HK-2 (cell line): ENCODE results near the gene SLC4A11.

Experiments used
- DNase-seq: peaks from one replicate; pipeline ENCODE4 v3.0.0-alpha.2; 2018; ENCODE audit not compliant: unreplicated experiment

The SLC4A11 gene

DNA sequence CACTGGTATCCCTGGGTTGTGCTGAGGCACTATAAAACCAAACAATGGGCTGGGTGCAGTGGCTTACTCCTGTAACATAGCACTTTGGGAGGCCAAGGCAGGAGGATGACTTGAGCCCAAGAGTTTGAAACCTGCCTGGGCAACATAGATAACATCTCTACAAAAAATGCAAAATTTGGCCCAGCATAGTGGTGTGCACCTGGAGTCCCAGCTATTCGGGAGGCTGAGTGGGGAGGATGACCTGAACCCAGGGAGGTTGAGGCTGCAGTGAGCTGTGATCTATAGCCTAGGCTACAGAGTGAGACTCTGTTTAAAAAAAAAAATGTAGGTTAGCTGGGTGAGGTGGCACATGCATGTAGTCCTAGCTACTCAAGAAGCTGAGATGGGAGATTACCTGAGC, 7.7 kb upstream of the SLC4A11 start:
- DNase-seq, result no peak

DNA sequence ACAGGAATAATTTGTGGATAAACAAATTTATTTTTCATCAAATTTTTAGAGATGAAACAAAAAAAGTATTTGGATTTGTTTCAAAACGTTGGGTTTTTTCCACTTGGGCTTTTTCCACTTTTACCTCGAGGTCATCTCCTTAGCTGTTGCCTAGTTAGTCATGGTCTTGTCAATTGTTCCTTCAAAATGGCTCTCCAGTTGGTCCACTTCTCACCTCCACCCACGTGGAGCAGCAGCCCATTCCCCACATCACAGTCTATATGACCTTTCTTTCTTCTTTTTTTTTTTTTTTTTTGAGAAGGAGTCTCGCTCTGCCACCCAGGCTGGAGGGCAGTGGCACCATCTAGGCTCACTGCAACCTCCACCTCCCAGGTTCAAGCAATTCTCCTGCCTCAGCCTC, 6.7 kb upstream of the SLC4A11 start:
- no peak for DNase-seq

DNA sequence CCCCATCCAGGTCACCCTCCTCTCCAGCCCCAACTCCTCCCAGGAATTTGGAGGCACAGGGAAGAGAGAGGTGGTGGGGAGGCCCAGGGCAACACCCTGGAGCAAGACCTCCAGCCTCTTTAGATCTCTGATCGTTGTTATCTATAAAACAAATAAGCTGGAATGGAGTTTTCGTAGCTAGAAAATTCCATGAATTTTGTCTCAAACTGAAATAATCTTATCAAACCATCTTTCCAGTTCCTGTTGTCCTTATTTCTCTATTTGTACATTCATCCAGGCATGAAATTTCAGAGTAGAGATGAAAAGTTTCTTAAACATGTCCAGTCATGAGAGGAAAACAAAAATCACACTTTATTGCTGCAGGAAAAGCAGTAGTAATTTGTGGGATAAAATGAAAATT, 6.2 kb upstream of the SLC4A11 start:
- no peak for DNase-seq

DNA sequence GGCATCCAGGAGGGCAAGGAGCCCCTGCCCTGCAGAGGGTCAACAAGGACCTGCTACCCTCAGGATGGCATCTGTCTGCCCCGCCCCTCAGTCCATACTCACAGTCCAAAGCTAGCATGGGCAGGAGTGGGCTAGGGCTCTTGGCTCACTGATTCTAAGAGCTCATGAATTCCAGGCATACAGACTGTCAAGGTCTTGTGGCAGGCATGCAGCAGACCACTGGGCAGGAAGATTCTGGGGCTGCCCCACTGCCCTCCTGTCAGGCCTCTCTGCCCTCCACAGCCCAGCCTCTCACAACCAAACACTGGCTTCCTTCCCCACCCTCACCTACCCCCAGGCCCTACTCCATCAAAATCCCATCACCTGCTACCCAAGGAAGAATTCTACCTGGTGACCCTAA, 5.6 kb upstream of the SLC4A11 start:
- DNase-seq, result no peak

DNA sequence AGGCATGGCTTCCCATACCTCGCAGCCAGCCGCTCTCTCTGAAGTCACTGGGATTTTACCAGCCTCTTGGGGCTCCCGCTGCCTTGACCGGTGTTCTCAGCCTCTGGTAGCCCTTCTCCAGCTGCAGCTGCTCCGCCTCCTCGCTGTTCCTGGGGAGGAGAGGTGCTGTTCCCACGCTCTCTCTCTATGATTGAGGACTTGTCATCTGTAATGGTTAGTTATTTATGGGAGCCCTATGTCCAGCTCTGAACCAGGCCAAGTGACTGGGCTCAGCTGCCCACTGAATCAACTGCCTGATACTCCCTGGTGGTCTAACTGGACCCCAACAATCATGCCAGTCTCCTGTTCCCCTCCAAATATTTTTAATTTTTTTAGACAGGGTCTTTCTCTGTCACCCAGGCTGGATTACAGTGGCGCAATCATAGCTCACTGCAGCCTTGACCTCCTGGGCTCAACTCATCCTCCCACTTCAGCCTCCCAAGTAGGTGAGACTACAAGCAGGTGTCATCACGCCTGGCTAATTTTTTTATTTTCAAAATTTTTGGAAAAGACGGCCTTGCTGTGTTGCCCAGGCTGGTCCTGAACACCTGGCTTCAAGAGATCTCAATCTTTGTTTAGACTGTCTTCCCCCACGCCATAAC, 4.8 kb upstream of the SLC4A11 start:
- DNase-seq, result no peak

DNA sequence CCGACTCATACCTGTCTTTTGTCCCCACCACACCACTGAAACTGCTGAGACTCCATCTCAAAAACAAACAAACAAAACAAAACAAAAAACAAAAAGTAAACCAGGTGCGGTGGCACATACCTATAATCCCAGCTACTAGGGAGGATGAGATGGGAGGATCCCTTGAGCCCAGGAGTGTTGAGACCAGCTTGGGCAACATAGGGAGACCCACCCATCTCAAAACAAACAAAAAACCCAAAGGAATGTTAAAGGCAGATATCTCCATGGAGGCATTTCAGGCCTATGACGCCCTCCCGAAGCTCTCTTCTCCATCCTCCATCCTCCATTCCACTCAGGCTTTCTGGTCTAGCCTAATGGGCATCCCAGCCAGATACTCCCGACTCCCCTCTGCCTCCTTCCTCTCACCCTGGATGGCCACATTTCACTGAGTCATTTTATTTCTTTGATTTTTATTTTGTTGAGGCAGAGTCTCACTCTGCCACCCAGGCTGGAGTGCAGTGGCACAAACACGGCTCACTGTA, 3.2 kb upstream of the SLC4A11 start:
- DNase-seq, result no peak

DNA sequence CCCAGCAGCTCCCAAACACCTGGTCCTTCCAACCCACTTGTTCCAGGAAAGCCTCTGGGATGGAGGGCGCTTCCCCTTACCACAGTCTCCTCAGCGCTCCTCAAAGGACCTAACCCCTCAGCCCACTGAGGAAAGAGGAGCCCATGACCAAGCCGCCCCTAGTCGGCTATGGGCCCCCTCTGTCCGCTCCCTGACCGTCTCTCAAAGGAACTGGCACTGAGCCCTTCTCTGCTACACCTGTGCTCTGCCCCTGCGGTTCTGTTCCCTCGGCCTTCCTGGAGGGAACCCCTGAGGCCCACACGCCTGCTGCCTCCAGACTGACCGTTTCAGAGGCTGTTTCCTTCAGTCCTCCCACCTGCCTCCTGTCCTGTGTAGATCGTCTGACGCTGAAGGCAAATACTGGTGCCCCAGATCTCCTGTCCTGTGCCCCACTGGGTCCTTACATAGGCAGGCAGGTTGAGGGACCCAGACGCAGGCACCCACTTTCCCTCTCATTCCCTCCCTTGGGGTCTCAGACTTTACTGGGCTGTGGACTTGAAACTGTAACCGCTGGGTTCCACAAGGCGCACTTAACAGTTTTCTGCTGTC, 1.9 kb upstream of the SLC4A11 start:
- DNase-seq, result no peak

DNA sequence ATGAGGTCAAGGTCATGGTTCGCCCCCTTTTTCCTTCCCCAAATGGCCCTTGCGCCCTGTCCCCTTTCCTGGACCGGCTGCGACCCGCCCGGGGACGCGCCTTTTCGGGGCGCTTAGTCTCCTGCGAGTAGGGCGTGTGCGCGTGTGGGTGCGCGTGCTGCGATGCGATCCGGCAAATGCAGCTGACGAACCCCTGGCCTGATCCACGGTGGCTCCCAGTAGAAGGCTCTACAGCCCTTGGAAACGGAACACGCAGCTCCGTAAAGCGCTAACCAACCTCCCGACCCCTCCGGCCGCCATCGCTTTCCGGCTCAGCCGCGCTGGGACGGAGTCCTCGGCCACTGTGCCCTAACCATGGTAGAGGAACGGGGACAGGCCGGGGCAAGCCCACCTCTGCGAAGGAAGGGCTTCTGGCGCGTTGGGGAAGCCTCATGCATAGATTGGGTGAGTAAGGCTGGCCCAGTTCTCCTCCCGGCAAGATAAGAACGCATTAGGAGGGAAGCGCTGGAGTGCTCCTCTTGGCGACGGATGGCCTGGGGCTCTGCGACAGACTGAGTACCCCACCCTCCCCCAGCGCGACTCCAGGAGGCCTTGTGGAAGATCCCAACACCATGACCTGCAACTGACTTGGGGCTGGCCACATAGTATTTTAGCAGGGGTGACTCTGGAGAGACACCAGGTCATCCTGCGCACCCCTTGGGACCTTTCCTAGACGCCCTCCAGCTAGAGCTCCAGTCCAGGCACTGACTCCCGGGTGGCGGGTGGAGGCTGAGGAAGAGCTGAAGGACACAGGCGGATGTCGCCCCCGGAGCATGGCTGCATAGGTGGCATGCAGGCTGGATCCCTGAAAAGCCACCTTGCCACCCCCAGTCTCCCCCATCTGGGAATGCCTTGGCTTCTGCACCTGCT, 1.1 kb upstream of the SLC4A11 start:
- DNase-seq, result no peak

DNA sequence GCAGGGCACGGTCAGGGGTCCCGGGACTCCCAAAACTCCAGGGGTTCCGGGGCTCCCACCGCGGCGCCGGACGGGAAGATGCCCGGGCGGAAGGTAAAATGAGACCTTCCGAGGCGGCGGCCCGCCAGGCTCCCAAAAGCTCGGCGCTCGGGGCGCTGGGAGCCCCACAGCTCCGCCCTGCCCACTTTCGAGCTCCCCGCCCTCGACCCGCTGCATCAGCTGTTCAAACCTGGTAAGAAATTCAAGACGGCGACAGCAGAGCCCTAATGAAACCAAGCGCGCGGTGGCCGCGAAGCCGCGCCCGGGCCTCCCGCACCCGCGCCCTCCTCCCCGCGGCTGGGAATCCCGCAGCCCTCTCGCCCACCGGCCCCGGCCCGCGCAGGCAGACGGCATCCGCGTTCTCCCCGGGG, 369 bp downstream of the SLC4A11 start:
- peak; percentile 48 for DNase-seq

DNA sequence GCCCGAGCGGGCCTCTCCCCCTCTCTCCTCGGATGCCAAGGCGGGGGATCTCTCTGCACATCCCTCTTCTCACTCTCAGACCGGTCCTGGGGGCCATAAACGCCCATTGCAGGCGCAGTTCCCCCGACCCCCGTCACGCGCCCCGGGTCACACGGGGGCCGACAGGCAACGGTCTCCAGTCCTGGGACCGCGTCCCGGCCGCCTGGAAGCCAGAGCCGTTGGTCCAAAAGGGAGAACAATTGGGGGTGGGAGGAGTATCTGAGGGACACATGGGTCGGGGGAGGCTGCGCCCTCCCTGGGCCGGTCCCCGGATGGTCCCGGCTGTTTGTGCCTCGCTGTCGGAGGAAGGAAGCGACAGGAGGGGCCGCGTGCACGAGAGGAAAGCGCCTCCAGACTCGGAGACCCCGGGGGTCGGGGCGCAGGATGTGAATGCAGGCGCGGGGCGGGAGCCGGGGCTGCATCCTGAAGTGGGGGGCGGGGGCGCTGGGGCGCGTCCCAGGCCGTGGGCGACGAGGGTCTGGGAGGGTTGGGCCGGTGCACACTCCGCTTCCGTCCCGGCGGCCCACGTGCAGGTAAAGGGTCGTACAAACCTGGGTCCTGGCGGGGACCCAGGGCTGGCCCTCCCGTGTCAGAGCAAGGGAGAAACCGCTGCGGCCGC, 903 bp downstream of the SLC4A11 start:
- DNase-seq, result no peak

DNA sequence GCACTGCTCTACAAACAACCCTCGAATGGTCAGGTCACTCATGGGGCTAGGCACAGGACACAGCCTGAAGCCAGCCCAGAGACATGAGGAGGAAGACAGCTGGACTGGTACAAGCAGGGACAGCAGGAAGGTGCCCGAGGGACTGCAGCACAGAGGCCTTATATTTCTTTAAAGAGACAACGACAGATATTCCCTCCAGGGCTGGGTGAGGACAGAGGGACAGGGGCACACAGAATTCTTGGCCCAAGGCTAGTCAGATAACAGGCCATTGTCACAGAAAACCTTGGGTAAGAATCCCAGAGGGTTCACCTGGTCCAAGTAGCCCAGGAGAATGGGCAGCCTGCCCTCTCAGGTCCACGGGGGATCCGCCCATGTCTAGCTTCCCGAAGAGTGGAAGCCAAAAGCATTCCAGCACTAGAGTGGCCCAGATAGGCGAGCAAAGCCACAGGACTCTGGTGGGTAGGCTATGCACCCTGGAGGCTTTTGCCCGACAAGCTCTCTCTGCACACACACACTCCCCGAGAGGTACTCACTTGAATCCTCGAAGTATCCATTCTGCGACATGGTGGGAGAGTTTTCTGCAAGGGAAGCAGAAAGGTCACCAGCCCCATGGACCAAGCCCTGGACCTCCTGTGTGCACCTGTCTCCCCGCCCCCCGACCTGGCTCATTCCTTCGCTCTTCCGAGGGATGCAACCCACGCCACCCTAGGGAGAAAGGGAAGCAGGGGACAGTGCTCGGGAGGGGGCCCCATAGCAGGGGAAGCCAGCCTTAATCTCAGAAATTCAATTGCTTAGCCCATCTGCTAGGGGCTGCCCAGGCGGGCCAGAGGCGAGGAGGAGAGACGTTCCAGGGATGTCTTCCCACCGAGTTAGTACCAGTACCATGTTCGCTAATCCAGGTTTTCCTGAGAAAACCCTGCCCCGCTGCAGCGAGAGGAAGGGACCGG, 1.7 kb downstream of the SLC4A11 start:
- DNase-seq, result no peak

DNA sequence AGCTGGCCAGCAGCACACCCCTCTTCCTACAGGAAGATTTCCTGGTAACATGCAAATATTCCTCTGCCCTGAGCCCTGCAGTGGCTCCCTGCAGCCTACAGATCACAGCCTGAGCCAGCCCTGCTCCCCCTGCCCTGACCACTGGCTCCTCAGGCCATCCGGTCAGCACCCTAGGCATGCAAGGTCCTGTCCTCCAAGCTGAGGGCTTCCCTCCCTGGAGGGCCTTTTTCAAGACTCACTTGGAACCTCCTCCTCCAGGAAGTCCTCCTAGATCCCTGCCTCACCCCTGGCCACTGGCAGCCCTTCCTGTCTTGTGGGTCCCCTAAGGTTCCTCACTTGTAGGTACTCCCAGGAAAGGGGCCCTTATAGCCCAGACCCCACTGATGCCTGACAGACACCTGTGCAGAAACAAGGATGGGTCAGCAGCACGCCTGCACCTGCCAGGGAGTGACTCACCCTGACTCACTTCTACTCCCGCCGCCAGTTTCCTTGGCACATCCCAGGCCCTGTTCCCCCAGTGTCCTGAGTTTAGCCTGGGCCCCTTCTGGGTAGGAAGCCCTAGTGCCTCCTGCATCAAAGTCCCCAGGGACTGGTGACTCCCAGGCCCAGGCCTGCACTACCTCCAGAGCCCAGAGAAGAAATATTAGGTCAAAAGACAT, 3.2 kb downstream of the SLC4A11 start:
- peak; percentile 55 for DNase-seq

DNA sequence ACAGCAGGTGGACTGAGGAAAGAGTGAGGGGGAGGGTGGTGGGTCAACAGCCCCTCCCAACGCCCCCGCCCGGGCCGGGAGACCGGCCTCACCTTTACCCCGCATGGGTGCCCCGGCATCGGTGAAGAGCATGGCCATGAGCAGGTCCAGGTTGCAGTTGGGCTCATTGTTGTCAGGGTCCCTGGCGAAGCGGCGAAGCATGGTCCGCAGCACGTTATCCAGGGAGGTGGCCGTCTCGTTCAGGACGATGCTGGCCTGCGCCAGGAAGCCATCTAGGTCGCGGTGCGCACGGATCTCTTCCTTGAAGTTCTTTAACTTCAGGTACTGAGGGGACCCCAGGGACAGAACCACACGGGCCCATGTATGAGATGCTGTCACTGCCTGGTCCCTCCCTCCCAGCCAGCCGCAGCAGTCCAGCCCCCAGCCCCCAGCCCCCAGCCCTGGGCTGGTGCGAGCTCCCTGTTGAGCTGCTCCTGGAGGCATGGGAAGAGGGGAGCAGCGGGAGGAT, 4.9 kb downstream of the SLC4A11 start:
- no peak for DNase-seq

DNA sequence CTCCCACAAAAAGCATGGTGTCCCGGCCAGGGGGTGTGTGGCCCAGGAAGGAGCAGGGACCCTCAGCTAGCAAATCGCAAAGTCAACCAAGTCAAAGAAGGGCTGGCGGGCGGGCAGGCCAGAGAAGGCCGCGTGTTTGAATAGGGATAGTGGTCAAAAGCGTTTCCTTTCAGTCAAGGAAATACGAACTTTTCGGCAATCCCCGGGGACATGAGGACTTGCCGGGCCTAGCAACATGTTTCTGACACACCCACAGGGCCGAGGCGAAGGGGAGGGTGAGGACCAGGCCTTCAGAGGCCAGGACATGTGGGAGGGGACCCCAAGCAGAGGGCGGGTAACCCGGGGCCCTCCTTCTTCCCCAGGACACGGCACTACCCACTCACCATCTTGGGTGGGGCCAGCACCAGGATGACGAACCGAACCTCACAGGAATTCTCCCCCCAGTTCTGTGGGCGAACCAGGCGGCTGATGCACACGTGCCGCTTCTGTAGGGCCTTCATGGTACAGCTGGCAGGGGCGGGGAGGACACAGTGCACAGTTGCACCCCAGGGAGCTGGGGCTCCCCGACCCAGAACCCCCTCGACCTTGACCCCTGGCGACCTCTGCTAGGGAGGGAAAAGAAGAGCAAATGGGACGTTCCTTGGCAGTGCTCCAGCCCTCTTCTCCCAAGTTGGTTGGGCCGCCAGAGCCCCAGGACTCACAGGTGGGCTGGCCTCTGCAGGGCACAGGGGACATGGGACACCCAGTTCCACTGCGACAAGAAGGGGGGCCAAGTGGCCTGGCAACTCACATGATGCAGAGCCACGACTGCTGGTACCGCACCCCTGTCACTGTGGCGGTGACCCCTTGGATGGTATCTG, 5.6 kb downstream of the SLC4A11 start:
- no peak for DNase-seq

DNA sequence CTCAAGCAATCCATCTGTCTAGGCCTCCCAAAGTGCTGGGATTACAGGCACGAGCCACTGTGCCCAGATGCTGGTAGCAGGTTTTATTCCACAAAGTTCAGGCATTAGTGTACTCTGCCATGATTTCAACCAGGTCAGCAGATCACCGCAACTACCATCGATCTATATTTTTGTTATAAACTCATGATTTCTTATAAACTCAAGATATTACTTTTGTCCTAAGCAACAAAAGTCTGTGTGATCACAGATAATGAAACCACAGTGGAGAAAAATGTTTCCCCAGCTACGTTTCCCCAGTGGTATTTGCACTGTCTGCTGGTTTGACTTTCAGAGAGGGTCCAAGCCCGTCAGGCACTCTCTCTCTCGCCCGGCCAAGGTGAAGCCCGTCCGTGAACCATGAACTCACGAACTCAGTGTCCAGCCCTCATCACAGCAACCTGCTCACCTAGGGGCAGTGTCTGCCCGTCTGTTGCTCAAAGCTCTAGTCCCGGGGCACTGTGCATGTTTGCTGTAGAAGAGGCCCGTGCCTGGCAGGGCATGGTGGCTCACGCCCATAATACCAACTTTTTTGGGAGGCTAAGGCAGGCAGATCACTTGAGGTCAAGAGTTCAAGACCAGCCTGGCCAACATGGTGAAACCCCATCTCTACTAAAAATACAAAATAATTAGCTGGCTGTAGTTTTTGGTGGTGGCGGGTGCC, 7.0 kb downstream of the SLC4A11 start:
- no peak for DNase-seq

DNA sequence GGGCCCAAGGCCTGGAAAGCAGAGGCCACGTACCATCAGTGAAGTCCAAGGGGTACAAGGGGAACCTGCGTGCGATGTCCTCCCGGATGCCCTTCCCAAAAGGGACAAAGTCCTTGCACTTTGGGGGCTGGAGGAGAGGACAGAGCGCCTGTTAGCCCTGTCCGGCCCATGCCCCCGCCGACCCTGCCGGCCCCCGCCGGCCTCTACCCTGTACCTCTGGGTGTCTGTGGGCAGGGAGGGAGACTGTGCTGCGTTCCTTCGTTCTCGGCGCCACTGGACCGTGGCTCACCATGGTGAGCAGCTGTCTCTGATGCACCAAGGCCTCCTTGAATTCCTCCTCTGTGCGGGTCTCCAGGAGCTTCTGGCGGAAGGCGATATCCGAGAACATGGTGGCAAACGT, 7.9 kb downstream of the SLC4A11 start:
- no peak for DNase-seq

DNA sequence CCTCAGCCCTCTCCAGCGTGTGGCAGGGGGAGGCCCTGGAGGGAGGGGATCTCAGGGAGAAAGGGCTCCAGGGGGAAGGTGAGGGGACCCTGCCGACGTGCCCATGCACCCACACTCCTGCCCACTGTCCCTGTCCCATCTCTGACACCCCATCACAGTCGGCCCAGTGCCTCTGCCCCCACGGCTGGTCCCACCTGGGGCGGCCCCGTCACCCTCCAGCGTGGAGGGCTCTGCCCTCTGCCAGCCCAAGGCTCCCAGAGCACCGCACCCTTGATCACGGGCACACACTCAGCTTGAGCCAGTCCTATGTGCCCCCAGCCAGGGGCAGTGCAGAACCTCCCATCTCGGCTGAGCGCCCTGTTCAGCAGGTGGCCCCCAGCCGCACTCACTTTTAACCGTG, 9.2 kb downstream of the SLC4A11 start:
- no peak for DNase-seq

DNA sequence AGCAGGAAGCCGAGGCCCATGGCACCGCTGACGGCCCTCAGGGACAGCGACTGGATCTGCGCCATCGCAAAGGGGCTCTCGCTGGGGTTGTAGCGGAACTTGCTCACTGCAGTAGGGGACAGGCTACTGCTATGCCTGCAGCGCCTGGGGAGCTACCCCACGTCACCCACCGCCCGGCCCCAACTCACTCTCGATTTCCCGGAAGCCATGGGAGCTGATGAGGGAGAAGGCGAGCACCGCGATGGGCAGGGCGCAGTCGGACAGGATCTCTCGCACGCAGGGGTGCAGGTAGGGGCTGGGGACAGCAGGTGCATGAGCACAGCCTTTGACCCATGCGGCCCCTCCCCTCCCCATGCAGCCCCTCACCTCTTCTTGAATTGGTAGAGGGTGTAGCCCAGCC, 9.8 kb downstream of the SLC4A11 start:
- no peak for DNase-seq

DNA sequence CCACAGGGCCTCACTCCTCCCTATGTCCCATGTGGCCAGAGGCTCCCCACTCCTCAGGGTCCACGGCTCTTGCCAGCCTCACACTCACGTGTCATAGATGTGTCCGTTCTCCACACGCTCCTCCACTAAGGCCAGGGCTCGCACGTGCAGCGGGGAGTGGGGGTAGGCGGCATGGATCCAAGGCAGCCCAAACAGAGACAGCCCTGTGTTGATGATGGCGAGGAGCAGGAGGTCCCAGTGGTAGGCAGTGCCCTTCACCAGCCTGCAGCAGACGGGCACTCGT, 10.3 kb downstream of the SLC4A11 start:
- DNase-seq, result no peak
